Activated effector memory CD4-positive, alpha-beta T cell treated with anti-CD3 and anti-CD28 coated beads, Interleukin-2, amount 50 U/mL, for 16 hours (primary cell): Measurements from ENCODE around the gene CTIF.

Source experiments
- DNase-seq: peaks from one replicate; pipeline ENCODE4 v3.0.0-alpha.2; 2020

The CTIF gene

GRCh38 chr18:48575658-48576456, 37.0 kb downstream of the CTIF start:
- DNase-seq = no peak

- DNase-seq = no peak
These were observed 37.6 kb downstream of the CTIF start for GRCh38 chr18:48576457-48576771.

GRCh38 chr18:48577478-48578190, 38.8 kb downstream of the CTIF start:
- no peak for DNase-seq

GRCh38 chr18:48578289-48578688, 39.5 kb downstream of the CTIF start:
- DNase-seq = no peak

- no peak for DNase-seq
These were observed 41.2 kb downstream of the CTIF start for GRCh38 chr18:48580066-48580465.

GRCh38 chr18:48580782-48581181, 42.0 kb downstream of the CTIF start:
- DNase-seq = no peak

- DNase-seq = no peak
These were observed 42.4 kb downstream of the CTIF start for GRCh38 chr18:48581206-48581605.

- no peak for DNase-seq
These were observed 43.1 kb downstream of the CTIF start for GRCh38 chr18:48581941-48582340.

- DNase-seq = no peak
These were observed 44.1 kb downstream of the CTIF start for GRCh38 chr18:48582946-48583345.

GRCh38 chr18:48583573-48583972, 44.7 kb downstream of the CTIF start:
- no peak for DNase-seq

GRCh38 chr18:48589797-48590519, 51.1 kb downstream of the CTIF start:
- DNase-seq = no peak

- no peak for DNase-seq
These were observed 51.8 kb downstream of the CTIF start for GRCh38 chr18:48590678-48591077.

- no peak for DNase-seq
These were observed 53.8 kb downstream of the CTIF start for GRCh38 chr18:48592540-48593171.

- no peak for DNase-seq
These were observed 55.8 kb downstream of the CTIF start for GRCh38 chr18:48594471-48595094.

- no peak for DNase-seq
These were observed 56.9 kb downstream of the CTIF start for GRCh38 chr18:48595703-48596218.

GRCh38 chr18:48597110-48597509, 58.3 kb downstream of the CTIF start:
- DNase-seq = no peak

- no peak for DNase-seq
These were observed 58.8 kb downstream of the CTIF start for GRCh38 chr18:48597671-48598070.

- DNase-seq = no peak
These were observed 60.6 kb downstream of the CTIF start for GRCh38 chr18:48599391-48599790.

- no peak for DNase-seq
These were observed 61.2 kb downstream of the CTIF start for GRCh38 chr18:48600046-48600445.

- no peak for DNase-seq
These were observed 61.7 kb downstream of the CTIF start for GRCh38 chr18:48600456-48601090.

- no peak for DNase-seq
These were observed 62.5 kb downstream of the CTIF start for GRCh38 chr18:48601343-48601742.

- no peak for DNase-seq
These were observed 64.0 kb downstream of the CTIF start for GRCh38 chr18:48602759-48603390.
